Measurements from ENCODE around the gene RFC5. TPM values are rescaled to one million over a fixed set of nuclear protein-coding genes. Genes with fewer than 3 reads are reported as not detected.

The RFC5 gene
- total and polyA plus RNA-seq, 2 of the 8 experiments (the other 6 are each of a cell fraction or from before 2014, with no cell fraction given): 34.4 to 40.6 TPM

DNA sequence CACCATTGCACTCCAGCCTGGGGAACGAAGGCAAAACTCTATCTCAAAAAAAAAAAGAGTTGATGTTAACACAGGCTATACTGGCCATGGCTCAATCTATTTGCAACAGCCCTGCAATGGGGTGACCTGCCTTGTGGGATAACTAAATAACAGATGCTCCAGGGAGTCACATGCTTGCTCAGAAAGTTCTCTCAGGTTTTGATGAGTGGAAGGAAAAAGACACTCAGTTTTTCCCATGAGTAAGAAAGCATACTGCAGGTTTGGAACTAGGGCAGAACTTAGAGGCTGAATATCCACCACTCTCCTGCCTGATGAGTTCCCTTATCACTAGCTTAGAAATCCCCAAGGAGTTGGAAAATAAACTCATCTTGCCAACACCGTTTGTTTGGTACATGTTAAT lies 27.6 kb downstream of the RFC5 start:
- TF ChIP-seq BCL11A (IDR thresholded peaks at IDR 0.05; ENCODE audit: low read depth in 2 of 2, low read length in 2 of 2): no peak
- TF ChIP-seq FOSL1 (IDR thresholded peaks at IDR 0.05; ENCODE audit: insufficient read depth, low read depth, low read length): no peak
- TF ChIP-seq PHF8 (conservative IDR thresholded peaks at IDR 0.05; ENCODE audit: low read depth, low read length): no peak
- no peak for TF ChIP-seq SIN3A (conservative IDR thresholded peaks at IDR 0.05 in 1 of 2, IDR thresholded peaks at IDR 0.05 in 1 of 2; ENCODE audit: low read depth in 1 of 2, low read length in 2 of 2)
- TF ChIP-seq, protein P1, sequence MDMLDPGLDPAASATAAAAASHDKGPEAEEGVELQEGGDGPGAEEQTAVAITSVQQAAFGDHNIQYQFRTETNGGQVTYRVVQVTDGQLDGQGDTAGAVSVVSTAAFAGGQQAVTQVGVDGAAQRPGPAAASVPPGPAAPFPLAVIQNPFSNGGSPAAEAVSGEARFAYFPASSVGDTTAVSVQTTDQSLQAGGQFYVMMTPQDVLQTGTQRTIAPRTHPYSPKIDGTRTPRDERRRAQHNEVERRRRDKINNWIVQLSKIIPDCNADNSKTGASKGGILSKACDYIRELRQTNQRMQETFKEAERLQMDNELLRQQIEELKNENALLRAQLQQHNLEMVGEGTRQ (IDR thresholded peaks at IDR 0.05; ENCODE audit: low read length): no peak
- no peak for TF ChIP-seq GTF2F1 (IDR thresholded peaks at IDR 0.05; ENCODE audit: borderline replicate concordance, low read depth, low read length)
- no peak for TF ChIP-seq MAFK (IDR thresholded peaks at IDR 0.05; ENCODE audit: low read depth, low read length)
- TF ChIP-seq KDM5A (IDR thresholded peaks at IDR 0.05; ENCODE audit: low read length): no peak
- no peak for TF ChIP-seq SP4 (IDR thresholded peaks at IDR 0.05; ENCODE audit: low read length)
- TF ChIP-seq NRF1 (IDR thresholded peaks at IDR 0.05; ENCODE audit: low read depth, low read length): no peak
- POLR2A ChIA-PET (ENCODE audit: partially characterized antibody): interaction anchor here (0.9 to 2.2 kb wide), 4 partner anchors 8 to 18 kb away, joined by 3 to 13 read pairs (median 4); no protein-coding TSS in a partner anchor
- Histone ChIP-seq H3K14ac (ENCODE audit: insufficient read length) (no peak overlapping the region), H3K23me2 (ENCODE audit: low read depth, low read length) (no peaks in the 10 kb centered on the region), H3K27ac (ENCODE audit: low read depth, low read length) (no peak overlapping the region), H4K8ac (ENCODE audit: extremely low read depth, insufficient read depth, low read length) (no peak overlapping the region), H2AK5ac (ENCODE audit: low read depth, low read length) (no peak overlapping the region), H2BK120ac (replicated peaks; ENCODE audit: low read depth, low read length) (no peak overlapping the region), H3K18ac (ENCODE audit: extremely low read depth, low read length) (no peak overlapping the region), H3K4ac (replicated peaks; ENCODE audit: insufficient read length, low read depth, low read length) (no peak overlapping the region), H3K79me2 (ENCODE audit: control insufficient read depth in 1 of 2, insufficient read depth in 2 of 2, low read length in 2 of 2) (peaks cover 0 to 3% of the 10 kb centered on the region in 2 experiments; a peak in 2 of 4 replicates), H2BK20ac (ENCODE audit: low read length) (no peak overlapping the region), H2BK5ac (ENCODE audit: low read depth, low read length) (no peak overlapping the region), H3K27me3 (replicated peaks in 1 of 4; ENCODE audit: control insufficient read depth in 3 of 4, extremely low read depth in 1 of 4, insufficient read depth in 3 of 4, low read length in 3 of 4) (no peaks in the 10 kb centered on the region; a peak in 1 of 7 replicates), H4K91ac (replicated peaks; ENCODE audit: insufficient read length, low read length) (no peak overlapping the region), H3K36me3 (ENCODE audit: control insufficient read depth in 2 of 4, insufficient read depth in 4 of 4, low read length in 3 of 4) (peaks cover 11 to 65% (median 29%) of the 10 kb centered on the region in 4 experiments), H3K56ac (replicated peaks; ENCODE audit: insufficient read length, low read depth, low read length) (no peak overlapping the region), H3K79me1 (ENCODE audit: low read depth, low read length) (no peaks in the 10 kb centered on the region), H2BK12ac (ENCODE audit: low read depth, low read length) (no peak overlapping the region), H3K4me3 (ENCODE audit: extremely low read depth in 1 of 4, insufficient read depth in 2 of 4, low read depth in 3 of 4, low read length in 4 of 4) (no peak overlapping the region), H3K4me1 (replicated peaks in 1 of 4; ENCODE audit: control insufficient read depth in 3 of 4, insufficient read depth in 4 of 4, low read length in 3 of 4) (no peaks in the 10 kb centered on the region), H3K23ac (ENCODE audit: insufficient read length) (no peak overlapping the region), H4K5ac (ENCODE audit: insufficient read length, low read depth, low read length) (no peak overlapping the region), H2AFZ (ENCODE audit: low read length) (no peak overlapping the region), H3K9ac (replicated peaks in 1 of 4; ENCODE audit: extremely low read depth in 1 of 4, low read depth in 3 of 4, low read length in 3 of 4) (no peak overlapping the region), H2BK15ac (ENCODE audit: low read length) (no peak overlapping the region), H3K4me2 (ENCODE audit: insufficient read depth in 1 of 2, low read depth in 2 of 2, low read length in 2 of 2) (no peak overlapping the region), H3K9me3 (ENCODE audit: insufficient read depth in 2 of 2, low read depth in 1 of 2, low read length in 1 of 2) (no peaks in the 10 kb centered on the region), H4K20me1 (replicated peaks in 1 of 2; ENCODE audit: control insufficient read depth in 1 of 2, insufficient read depth in 2 of 2, low read length in 2 of 2) (peaks cover 0 to 2% of the 10 kb centered on the region in 2 experiments)
- FAIRE-seq (no peak), DNase-seq (ENCODE audit: low read depth in 1 of 2, low spot score in 2 of 2) (no peak)
- CTCF ChIA-PET (ENCODE audit: partially characterized antibody): interaction anchor here (1.8 to 3.5 kb wide), 4 partner anchors 9 to 169 kb away, joined by 6 to 18 read pairs (median 11); no protein-coding TSS in a partner anchor
- WGBS, 2 experiments (ENCODE audit: extremely low coverage in 1 of 2, insufficient coverage in 1 of 2, insufficient read length in 1 of 2, insufficient replicate concordance in 2 of 2, low coverage in 1 of 2, low lambda C conversion rate in 2 of 2, missing lambda C conversion rate in 1 of 2): 92% methylated on average over 2 of the region's 2 CpGs; no CpG with 5 or more reads in 1 of the 2 experiments
